D721Med (cell line): ENCODE data around the gene MRPL18.

Experiments used
- DNase-seq: peaks from one replicate; pipeline ENCODE4 v3.0.0; 2011; ENCODE audit warnings: low spot score; ENCODE audit not compliant: insufficient read length
- FAIRE-seq: peaks from 2 replicates; lab custom pipeline; 2011; peaks lifted over from hg19 to GRCh38; lab: Jason Lieb, UNC
- CTCF ChIP-seq: IDR thresholded peaks from 2 replicates; pipeline ENCODE4 v1.5.1; 2012; ENCODE audit warnings: mild to moderate bottlenecking, control low read depth; ENCODE audit not compliant: insufficient read depth; ENCODE audit errors: missing control alignments

MRPL18 gene

GRCh38 chr6:159826004-159826403, 35.7 kb downstream of the MRPL18 start:
- FAIRE-seq = no peak
- TF ChIP-seq CTCF = no peak
- no peak for DNase-seq

GRCh38 chr6:159826968-159827647, 36.8 kb downstream of the MRPL18 start:
- no peak for TF ChIP-seq CTCF
- no peak for DNase-seq
- no peak for FAIRE-seq

GRCh38 chr6:159828074-159828473, 37.8 kb downstream of the MRPL18 start:
- TF ChIP-seq CTCF = no peak
- FAIRE-seq = no peak
- DNase-seq = no peak

- no peak for FAIRE-seq
- no peak for TF ChIP-seq CTCF
- DNase-seq = no peak
Observed at GRCh38 chr6:159829526-159829925, 39.3 kb downstream of the MRPL18 start.

- DNase-seq (peak; percentile 48), FAIRE-seq (no peak)
- TF ChIP-seq CTCF = no peak
Observed at GRCh38 chr6:159830501-159831372, 40.5 kb downstream of the MRPL18 start.

- no peak for TF ChIP-seq CTCF
- FAIRE-seq = no peak
- DNase-seq = no peak
Observed at GRCh38 chr6:159831373-159831679, 41.1 kb downstream of the MRPL18 start.

GRCh38 chr6:159832946-159833345, 42.7 kb downstream of the MRPL18 start:
- DNase-seq (no peak), FAIRE-seq (no peak)
- TF ChIP-seq CTCF = no peak
